GM18870 (cell line): ENCODE data around the gene GRIK4.

Source experiments
- ATAC-seq: cut with Tn5 transposase; IDR thresholded peaks from one replicate; pipeline ENCODE4 v1.9.1; 2021; ENCODE audit warnings: moderate library complexity; ENCODE audit not compliant: unreplicated experiment

The GRIK4 gene

GRCh38 chr11:120505801-120506425, 5.6 kb upstream of the GRIK4 start:
- no peak for ATAC-seq

- no peak for ATAC-seq
Observed at GRCh38 chr11:120509346-120510053, 2.0 kb upstream of the GRIK4 start.

- ATAC-seq, result no peak
Observed at GRCh38 chr11:120510406-120511115, 987 bp upstream of the GRIK4 start.

- no peak for ATAC-seq
Observed at GRCh38 chr11:120511820-120512738, 531 bp downstream of the GRIK4 start.

GRCh38 chr11:120512739-120513435, 1.3 kb downstream of the GRIK4 start:
- ATAC-seq, result no peak

GRCh38 chr11:120513436-120514315, 2.1 kb downstream of the GRIK4 start:
- ATAC-seq, result no peak

- no peak for ATAC-seq
Observed at GRCh38 chr11:120514541-120515121, 3.1 kb downstream of the GRIK4 start.

- ATAC-seq, result no peak
Observed at GRCh38 chr11:120515186-120515723, 3.7 kb downstream of the GRIK4 start.

- ATAC-seq, result no peak
Observed at GRCh38 chr11:120516461-120517389, 5.2 kb downstream of the GRIK4 start.

- ATAC-seq, result no peak
Observed at GRCh38 chr11:120517390-120517761, 5.8 kb downstream of the GRIK4 start.

GRCh38 chr11:120517801-120518291, 6.3 kb downstream of the GRIK4 start:
- no peak for ATAC-seq

- no peak for ATAC-seq
Observed at GRCh38 chr11:120518356-120518755, 6.8 kb downstream of the GRIK4 start.

GRCh38 chr11:120519474-120519873, 7.9 kb downstream of the GRIK4 start:
- no peak for ATAC-seq

- ATAC-seq, result no peak
Observed at GRCh38 chr11:120520091-120520822, 8.7 kb downstream of the GRIK4 start.

- no peak for ATAC-seq
Observed at GRCh38 chr11:120521176-120521575, 9.6 kb downstream of the GRIK4 start.

- ATAC-seq, result no peak
Observed at GRCh38 chr11:120522021-120522420, 10.5 kb downstream of the GRIK4 start.

- ATAC-seq, result no peak
Observed at GRCh38 chr11:120522736-120523135, 11.2 kb downstream of the GRIK4 start.
